Measurements from ENCODE around the gene LST1. TPM values are rescaled to one million over a fixed set of nuclear protein-coding genes. Genes with fewer than 3 reads are reported as not detected.

The LST1 gene
- total RNA-seq, 1 experiment from 2014 or later: not detected

DNA sequence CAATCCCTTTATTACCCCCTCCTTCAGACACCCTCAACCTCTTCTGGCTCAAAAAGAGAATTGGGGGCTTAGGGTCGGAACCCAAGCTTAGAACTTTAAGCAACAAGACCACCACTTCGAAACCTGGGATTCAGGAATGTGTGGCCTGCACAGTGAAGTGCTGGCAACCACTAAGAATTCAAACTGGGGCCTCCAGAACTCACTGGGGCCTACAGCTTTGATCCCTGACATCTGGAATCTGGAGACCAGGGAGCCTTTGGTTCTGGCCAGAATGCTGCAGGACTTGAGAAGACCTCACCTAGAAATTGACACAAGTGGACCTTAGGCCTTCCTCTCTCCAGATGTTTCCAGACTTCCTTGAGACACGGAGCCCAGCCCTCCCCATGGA, 8.5 kb upstream of the LST1 start:
- H3K27me3 Mint-ChIP-seq (ENCODE audit: insufficient read depth, unreplicated experiment): peaks cover 20% of the 10 kb centered on the region
- POLR2A ChIA-PET: interaction anchor here (0.6 to 1.7 kb wide), 5 partner anchors 13 to 1979 kb away, joined by 3 to 10 read pairs (median 4); partner anchors contain the start of gene DDX39B
- CTCF ChIA-PET: interaction anchor here (0.6 to 18.9 kb wide), 4 partner anchors 20 to 372 kb away, joined by 3 to 215 read pairs (median 4); partner anchors contain the start of genes ATP6V1G2 and NCR3

DNA sequence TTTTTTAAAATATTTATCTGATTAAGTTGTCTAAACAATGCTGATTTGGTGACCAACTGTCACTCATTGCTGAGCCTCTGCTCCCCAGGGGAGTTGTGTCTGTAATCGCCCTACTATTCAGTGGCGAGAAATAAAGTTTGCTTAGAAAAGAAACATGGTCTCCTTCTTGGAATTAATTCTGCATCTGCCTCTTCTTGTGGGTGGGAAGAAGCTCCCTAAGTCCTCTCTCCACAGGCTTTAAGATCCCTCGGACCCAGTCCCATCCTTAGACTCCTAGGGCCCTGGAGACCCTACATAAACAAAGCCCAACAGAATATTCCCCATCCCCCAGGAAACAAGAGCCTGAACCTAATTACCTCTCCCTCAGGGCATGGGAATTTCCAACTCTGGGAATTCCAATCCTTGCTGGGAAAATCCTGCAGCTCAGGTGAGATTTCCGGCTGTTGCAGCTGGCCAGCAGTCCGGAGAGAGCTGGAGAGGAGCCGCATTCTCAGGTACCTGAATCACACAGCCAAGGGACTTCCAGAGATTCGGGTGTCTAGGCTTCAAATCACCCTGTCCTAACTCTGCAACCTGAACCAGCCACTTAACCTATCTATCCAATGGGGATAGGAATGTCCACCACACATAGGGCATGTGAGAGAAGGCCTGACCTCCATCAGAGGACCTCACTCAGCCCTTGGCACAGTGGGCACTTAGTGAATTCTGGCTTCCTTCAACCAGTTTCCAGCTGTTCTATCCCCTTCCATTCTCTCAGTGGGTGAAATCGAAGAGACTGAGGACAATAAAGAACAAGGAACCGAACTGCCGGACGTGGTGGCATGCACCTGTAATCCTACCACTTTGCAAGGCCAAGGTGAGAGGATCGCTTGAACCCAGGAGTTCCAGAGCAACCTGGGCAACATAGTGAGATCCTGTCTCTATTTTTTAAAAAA, 7.6 kb upstream of the LST1 start:
- Mint-ChIP-seq H3K4me3 (ENCODE audit: unreplicated experiment) (no peak overlapping the region), H3K9me3 (ENCODE audit: unreplicated experiment) (no peaks in the 10 kb centered on the region), H3K27me3 (ENCODE audit: insufficient read depth, unreplicated experiment) (peaks cover 14% of the 10 kb centered on the region), H3K27ac (ENCODE audit: low read depth, unreplicated experiment) (peak overlapping the region; percentile 27), H3K4me1 (ENCODE audit: insufficient read depth, unreplicated experiment) (peaks cover 10% of the 10 kb centered on the region), H3K36me3 (ENCODE audit: insufficient read depth, unreplicated experiment) (peaks cover 7% of the 10 kb centered on the region)
- POLR2A ChIA-PET: interaction anchor here (0.5 to 1.7 kb wide), 10 partner anchors 9 to 1978 kb away, joined by 3 to 10 read pairs (median 4); partner anchors contain the start of genes ATP6V1G2, DDX39B and GPANK1
- peak; percentile 65 for DNase-seq (ENCODE audit: unreplicated experiment)
- intact Hi-C loops (cut with micrococcal nuclease): no loop called here
- CTCF ChIA-PET: interaction anchor here (0.9 to 18.9 kb wide), 3 partner anchors 19 to 49 kb away, joined by 3 to 215 read pairs (median 4); partner anchors contain the start of genes DDX39B and NCR3
- BruUV-seq (replicated peaks): no TSS peak
- TF ChIP-seq, protein P1, sequence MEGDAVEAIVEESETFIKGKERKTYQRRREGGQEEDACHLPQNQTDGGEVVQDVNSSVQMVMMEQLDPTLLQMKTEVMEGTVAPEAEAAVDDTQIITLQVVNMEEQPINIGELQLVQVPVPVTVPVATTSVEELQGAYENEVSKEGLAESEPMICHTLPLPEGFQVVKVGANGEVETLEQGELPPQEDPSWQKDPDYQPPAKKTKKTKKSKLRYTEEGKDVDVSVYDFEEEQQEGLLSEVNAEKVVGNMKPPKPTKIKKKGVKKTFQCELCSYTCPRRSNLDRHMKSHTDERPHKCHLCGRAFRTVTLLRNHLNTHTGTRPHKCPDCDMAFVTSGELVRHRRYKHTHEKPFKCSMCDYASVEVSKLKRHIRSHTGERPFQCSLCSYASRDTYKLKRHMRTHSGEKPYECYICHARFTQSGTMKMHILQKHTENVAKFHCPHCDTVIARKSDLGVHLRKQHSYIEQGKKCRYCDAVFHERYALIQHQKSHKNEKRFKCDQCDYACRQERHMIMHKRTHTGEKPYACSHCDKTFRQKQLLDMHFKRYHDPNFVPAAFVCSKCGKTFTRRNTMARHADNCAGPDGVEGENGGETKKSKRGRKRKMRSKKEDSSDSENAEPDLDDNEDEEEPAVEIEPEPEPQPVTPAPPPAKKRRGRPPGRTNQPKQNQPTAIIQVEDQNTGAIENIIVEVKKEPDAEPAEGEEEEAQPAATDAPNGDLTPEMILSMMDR (IDR thresholded peaks at IDR 0.05; ENCODE audit: unreplicated experiment): no peak

More for the DNA sequence above, 8.5 kb upstream of the LST1 start:
- intact Hi-C loops (cut with micrococcal nuclease): no loop called here
- BruUV-seq (replicated peaks): no TSS peak
- no peak overlapping the region for H3K4me3 Mint-ChIP-seq (ENCODE audit: unreplicated experiment)
- TF ChIP-seq, protein P1 (IDR thresholded peaks at IDR 0.05; ENCODE audit: unreplicated experiment): no peak
- H3K9me3 Mint-ChIP-seq (ENCODE audit: unreplicated experiment): no peaks in the 10 kb centered on the region
- peaks cover 12% of the 10 kb centered on the region for H3K4me1 Mint-ChIP-seq (ENCODE audit: insufficient read depth, unreplicated experiment)
- no peak for DNase-seq (ENCODE audit: unreplicated experiment)
- H3K36me3 Mint-ChIP-seq (ENCODE audit: insufficient read depth, unreplicated experiment): peaks cover 7% of the 10 kb centered on the region
- H3K27ac Mint-ChIP-seq (ENCODE audit: low read depth, unreplicated experiment): no peak overlapping the region

DNA sequence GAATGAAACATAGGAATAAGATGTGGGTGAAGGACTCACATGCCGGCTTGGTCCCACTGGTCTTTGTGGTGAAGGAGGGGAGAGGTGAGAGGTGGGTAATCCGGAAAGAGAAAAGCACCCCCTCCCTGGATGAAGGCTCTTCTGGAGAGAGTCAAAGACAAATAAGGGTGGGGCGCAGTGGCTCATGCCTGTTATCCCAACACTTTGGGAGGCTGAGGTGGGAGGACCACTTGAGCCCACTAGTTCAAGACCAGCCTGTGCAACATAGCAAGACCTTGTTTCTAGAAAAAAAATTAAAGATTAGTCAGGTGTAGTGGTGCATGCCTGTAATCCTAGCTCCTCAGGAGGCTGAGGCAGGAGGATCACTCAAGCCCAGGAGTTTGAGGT, 7.0 kb upstream of the LST1 start:
- H3K9me3 Mint-ChIP-seq (ENCODE audit: unreplicated experiment): no peaks in the 10 kb centered on the region
- CTCF ChIA-PET: interaction anchor here (0.9 to 18.9 kb wide), 3 partner anchors 18 to 48 kb away, joined by 3 to 215 read pairs (median 4); partner anchors contain the start of gene NCR3

More for the DNA sequence above, 7.0 kb upstream of the LST1 start:
- TF ChIP-seq, protein P1 (IDR thresholded peaks at IDR 0.05; ENCODE audit: unreplicated experiment): no peak
- Mint-ChIP-seq H3K27me3 (ENCODE audit: insufficient read depth, unreplicated experiment) (peaks cover 7% of the 10 kb centered on the region), H3K36me3 (ENCODE audit: insufficient read depth, unreplicated experiment) (peaks cover 7% of the 10 kb centered on the region), H3K4me1 (ENCODE audit: insufficient read depth, unreplicated experiment) (peaks cover 10% of the 10 kb centered on the region), H3K27ac (ENCODE audit: low read depth, unreplicated experiment) (no peak overlapping the region), H3K4me3 (ENCODE audit: unreplicated experiment) (no peak overlapping the region)
- no peak for DNase-seq (ENCODE audit: unreplicated experiment)
- POLR2A ChIA-PET: interaction anchor here (1.1 to 1.7 kb wide), 3 partner anchors 30 to 38 kb away, joined by 3 to 10 read pairs (median 4); partner anchors contain the start of genes ATP6V1G2 and DDX39B
- BruUV-seq (replicated peaks): no TSS peak
- intact Hi-C loops (cut with micrococcal nuclease): no loop called here

Measured in MCF 10A (cell line).